GM12874 (cell line): Measurements from ENCODE around the gene CHID1.

ENCODE experiments used
- CTCF ChIP-seq: IDR thresholded peaks from 2 replicates; pipeline ENCODE4 v1.5.1; 2011; ENCODE audit warnings: low read depth, mild to moderate bottlenecking, control low read depth, low read length, moderate library complexity; ENCODE audit not compliant: insufficient read depth

CHID1 gene

GRCh38 chr11:834371-835316 lies 76.0 kb downstream of the CHID1 start:
- no peak for TF ChIP-seq CTCF

GRCh38 chr11:833849-834311 lies 76.7 kb downstream of the CHID1 start:
- no peak for TF ChIP-seq CTCF

- TF ChIP-seq CTCF: no peak
These were observed 77.4 kb downstream of the CHID1 start for GRCh38 chr11:833114-833791.

- TF ChIP-seq CTCF: no peak
These were observed 78.0 kb downstream of the CHID1 start, which contains the start of gene CD151 for GRCh38 chr11:832529-833113. Gene CD151, plus strand, starts transcription at chr11:832952. Its CDS starts 3,118 bp downstream, at chr11:836070.

- no peak for TF ChIP-seq CTCF
These were observed 78.6 kb downstream of the CHID1 start for GRCh38 chr11:831961-832528.

GRCh38 chr11:831118-831864 lies 79.3 kb downstream of the CHID1 start:
- TF ChIP-seq CTCF: no peak
